GM10248 (cell line): ENCODE measurements around the gene GAN.

ENCODE experiments used
- CTCF ChIA-PET: fragments of 300-600 bp; sonication (Branson Sonifier 250); formaldehyde crosslinking; extraction: SDS; loops from one replicate; lab custom pipeline; 2021; ENCODE audit warnings: antibody characterized with exemption; lab: Yijun Ruan, JAX
- POLR2A ChIA-PET: fragments of 350-650 bp; sonication (Branson Sonifier 250); formaldehyde crosslinking; extraction: SDS; loops from one replicate; lab custom pipeline; 2020; ENCODE audit warnings: antibody characterized with exemption; lab: Yijun Ruan, JAX
- DNase-seq: peaks from one replicate; pipeline ENCODE4 v3.0.0; 2012; ENCODE audit errors: extremely low spot score
- TF ChIP-seq, protein P1 (sequence below): IDR thresholded peaks from 2 replicates; pipeline ENCODE4 v1.5.1; 2012; ENCODE audit warnings: mild to moderate bottlenecking, low read depth; ENCODE audit errors: extremely low read depth, missing control alignments, control extremely low read depth

GAN gene

DNA sequence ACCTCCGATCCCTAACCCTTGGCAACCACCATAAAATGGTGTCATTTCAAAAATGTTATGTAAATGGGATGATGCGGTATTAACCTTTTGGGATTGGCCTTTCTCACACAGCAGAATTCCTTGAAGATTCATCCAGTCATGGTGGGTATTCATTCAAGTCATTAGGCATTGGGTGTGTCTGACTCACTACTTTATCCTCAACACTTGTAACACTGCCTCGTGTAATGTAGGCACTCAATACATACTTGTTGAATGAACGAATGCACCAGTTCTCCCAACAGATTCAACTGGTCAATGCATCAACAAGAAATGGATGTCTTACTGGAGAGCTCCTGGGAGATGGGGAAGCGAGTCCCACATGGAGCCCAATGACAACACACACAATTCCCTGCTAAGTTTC is 21.8 kb upstream of the GAN start:
- DNase-seq, result no peak
- CTCF ChIA-PET, result interaction anchor here (1.2 kb wide), 1 partner anchor 19 kb away, joined by 4 read pairs; no protein-coding TSS in a partner anchor
- POLR2A ChIA-PET, result no interaction called here
- TF ChIP-seq, protein P1, sequence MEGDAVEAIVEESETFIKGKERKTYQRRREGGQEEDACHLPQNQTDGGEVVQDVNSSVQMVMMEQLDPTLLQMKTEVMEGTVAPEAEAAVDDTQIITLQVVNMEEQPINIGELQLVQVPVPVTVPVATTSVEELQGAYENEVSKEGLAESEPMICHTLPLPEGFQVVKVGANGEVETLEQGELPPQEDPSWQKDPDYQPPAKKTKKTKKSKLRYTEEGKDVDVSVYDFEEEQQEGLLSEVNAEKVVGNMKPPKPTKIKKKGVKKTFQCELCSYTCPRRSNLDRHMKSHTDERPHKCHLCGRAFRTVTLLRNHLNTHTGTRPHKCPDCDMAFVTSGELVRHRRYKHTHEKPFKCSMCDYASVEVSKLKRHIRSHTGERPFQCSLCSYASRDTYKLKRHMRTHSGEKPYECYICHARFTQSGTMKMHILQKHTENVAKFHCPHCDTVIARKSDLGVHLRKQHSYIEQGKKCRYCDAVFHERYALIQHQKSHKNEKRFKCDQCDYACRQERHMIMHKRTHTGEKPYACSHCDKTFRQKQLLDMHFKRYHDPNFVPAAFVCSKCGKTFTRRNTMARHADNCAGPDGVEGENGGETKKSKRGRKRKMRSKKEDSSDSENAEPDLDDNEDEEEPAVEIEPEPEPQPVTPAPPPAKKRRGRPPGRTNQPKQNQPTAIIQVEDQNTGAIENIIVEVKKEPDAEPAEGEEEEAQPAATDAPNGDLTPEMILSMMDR, result no peak

DNA sequence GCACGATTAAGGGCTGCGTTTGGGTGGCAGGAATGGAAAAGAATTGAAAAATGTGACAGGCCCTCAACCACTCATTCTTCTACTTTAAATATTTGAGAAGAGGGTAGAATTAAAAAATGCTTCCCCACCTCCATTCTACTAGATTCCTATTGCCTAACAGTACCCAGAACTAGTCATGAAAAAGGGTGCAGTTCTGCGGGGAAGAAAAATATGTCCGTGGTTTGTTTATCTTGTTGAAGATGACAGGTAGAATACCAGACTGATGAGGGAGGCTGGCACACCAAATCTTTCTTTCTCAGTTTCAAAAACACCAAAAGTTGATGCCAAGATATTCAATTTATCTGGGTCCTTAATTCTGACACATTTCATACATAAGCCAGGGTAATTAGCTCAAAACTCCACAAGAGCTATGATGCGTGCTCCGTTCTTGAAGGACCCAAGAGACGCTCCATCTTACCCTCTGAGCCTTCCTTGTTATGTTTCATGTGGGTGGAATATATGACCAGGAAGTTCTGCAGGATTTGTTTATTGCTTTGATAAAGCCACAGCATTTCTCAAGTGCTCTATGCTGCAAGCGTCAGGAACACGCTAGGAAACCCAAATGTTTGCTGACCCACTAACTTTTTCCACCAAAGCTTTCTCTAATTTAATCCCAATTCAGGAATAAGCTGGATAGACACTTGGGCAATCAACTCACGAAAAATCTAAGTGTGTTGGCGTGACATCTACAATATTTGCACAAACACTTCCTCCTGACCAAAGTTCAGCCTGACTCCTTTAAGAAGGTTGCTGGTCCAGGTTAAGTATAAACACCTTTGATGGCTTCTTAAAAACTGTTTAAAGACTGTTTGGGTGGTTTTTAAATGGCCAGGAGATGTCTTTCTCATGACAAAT is 20.6 kb upstream of the GAN start:
- ChIA-PET CTCF (interaction anchor here (1.2 kb wide), 2 partner anchors 18 to 34 kb away, joined by 3 to 4 read pairs; no protein-coding TSS in a partner anchor), POLR2A (no interaction called here)
- TF ChIP-seq, protein P1, result no peak

DNA sequence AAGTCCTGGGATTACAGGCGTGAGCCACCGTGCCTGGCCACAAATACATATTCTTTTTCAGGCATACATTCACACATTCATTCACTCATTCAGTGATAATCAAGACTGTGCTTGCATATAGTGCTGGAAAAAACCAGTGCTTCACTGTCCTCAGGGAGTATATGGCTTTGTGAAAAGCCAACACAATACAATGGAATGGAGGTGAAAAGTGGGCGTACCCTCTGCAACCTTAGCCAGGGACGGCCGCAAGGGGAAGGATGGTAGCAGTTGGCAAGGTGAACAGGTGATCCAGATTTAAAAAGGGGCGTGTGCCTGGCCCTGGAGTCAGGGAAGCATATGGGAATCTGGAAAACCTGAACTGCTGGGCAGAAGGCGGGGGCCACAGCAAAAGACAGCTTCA is 18.1 kb upstream of the GAN start:
- ChIA-PET CTCF (no interaction called here), POLR2A (no interaction called here)
- DNase-seq, result no peak
- TF ChIP-seq, protein P1, result no peak

More for the DNA sequence above, 20.6 kb upstream of the GAN start:
- no peak for DNase-seq

DNA sequence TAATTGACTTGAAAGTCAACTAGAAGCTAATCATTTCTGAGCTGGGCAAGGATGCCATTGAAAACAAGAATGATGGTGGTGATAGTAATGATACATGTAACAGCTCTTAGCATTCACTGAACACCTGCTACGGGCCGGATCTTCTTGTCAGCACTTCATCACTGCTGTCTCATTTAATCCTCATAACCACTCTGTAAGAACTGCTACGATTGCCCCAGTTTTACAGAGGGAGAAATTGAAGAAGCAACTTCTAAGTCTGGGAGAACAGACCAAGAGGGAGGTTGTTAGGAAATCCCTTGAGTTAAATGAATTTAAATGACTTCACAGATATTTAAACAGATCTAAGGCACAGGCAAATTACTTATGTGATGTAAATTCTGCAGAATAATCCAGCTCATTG is 7.0 kb upstream of the GAN start:
- DNase-seq, result no peak
- CTCF ChIA-PET, result interaction anchor here (1.1 kb wide), 1 partner anchor 47 kb away, joined by 3 read pairs; no protein-coding TSS in a partner anchor
- TF ChIP-seq, protein P1, result no peak
- POLR2A ChIA-PET, result no interaction called here

DNA sequence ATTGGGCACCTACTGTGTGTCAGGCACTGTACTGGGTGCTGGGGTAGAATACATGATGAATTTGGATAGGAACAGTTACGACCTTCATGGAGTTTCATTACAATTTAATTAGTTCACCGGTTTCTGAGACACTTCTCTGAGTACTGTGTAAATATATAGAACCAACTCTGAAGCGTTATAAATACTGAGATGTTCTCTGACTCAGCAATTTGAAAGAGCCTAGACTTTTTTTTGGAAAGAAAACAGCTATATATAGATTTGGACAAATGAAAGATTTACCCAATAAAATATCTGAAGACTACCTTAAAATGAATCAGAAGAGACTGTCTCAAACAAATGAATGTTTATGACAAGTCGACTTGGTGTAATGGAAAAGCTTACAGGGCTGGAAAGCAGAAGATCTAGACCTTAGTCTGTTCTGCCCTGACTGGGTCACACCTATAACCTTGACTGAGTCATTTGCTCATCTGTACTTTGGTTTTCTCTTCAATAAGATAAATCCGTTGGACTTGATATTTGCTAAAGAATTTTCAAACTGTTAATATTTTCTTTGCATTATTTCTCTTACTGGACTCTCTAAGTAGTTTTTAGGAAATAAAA is 4.6 kb upstream of the GAN start:
- CTCF ChIA-PET, result interaction anchor here (0.8 to 1.9 kb wide), 4 partner anchors 10 to 274 kb away, joined by 4 read pairs; partner anchors contain the start of gene ATMIN
- DNase-seq, result no peak
- TF ChIP-seq, protein P1, result no peak
- POLR2A ChIA-PET, result no interaction called here

DNA sequence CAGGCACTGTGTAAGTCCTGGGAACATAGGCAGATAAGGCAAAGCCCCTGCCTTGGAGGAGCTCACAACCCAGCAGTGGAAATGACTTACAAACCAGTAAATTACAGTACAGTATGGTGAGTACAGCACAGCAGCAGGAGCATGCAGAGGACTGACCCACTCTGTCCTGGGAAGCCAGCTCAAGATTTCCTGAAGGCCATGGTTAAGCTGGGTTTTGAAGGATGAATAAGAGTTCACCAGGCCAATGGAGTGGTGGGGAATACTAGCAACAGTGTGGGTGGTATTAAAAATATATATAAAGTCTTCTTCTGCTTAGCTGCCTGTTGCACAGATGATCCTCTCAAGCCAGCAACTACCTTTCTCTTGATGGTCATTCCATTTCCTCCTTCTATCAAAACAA is 3.0 kb upstream of the GAN start:
- TF ChIP-seq, protein P1, result no peak
- no peak for DNase-seq
- ChIA-PET CTCF (interaction anchor here (1.3 to 1.9 kb wide), 2 partner anchors 18 to 106 kb away, joined by 3 to 4 read pairs; no protein-coding TSS in a partner anchor), POLR2A (no interaction called here)
